BE2C (cell line): ENCODE measurements around the gene MYO9B.

ENCODE experiments used
- DNase-seq: peaks from one replicate; pipeline ENCODE4 v3.0.0-alpha.2; 2020
- H3K27me3 ChIP-seq: fragments of 250-450 bp; sonication (Bioruptor Pico); 2 replicates; pipeline ENCODE4 v1.5.1; 2020; ENCODE audit warnings: mild to moderate bottlenecking
- H3K36me3 ChIP-seq: fragments of 250-450 bp; sonication (Bioruptor Pico); 2 replicates; pipeline ENCODE4 v1.5.1; 2020; ENCODE audit warnings: mild to moderate bottlenecking
- H3K4me1 ChIP-seq: fragments of 250-450 bp; sonication (Bioruptor Pico); 2 replicates; pipeline ENCODE4 v1.5.1; 2020
- H3K4me3 ChIP-seq: 2 replicates; pipeline ENCODE4 v1.5.1; 2011; ENCODE audit warnings: low read depth, low read length
- H3K9me3 ChIP-seq: fragments of 250-450 bp; sonication (Bioruptor Pico); 2 replicates; pipeline ENCODE4 v1.5.1; 2020
- CTCF ChIP-seq: IDR thresholded peaks from 2 replicates; pipeline ENCODE4 v1.5.1; 2012; ENCODE audit warnings: mild to moderate bottlenecking, low read depth, low read length

Gene MYO9B

DNA sequence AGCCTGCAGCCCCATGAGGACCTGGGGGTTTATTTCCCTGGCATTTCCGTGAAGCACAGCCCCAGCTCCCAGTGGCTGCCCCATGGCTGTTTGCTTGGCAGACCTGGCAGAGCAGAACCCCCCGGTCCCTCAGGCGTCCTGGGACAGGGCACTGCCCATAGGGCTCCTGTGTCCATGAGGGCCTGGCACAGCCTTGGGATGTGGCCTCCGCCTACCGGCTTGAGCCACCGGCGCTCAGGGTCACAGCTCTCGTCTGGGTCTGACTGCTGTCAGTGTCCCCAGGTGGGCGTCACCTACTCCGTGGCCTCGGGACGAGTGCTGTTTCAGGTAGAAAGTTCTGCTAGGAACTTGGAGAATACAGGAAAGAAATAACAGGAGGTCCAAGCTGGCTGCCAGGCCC, 52.8 kb downstream of the MYO9B start:
- no peak for TF ChIP-seq CTCF
- no peaks in the 10 kb centered on the region for H3K27me3 ChIP-seq
- H3K4me3 ChIP-seq, result no peak overlapping the region
- no peak for DNase-seq
- peaks cover 6% of the 10 kb centered on the region; the same call in 1 of the 2 replicates for H3K4me1 ChIP-seq
- no peaks in the 10 kb centered on the region for H3K9me3 ChIP-seq
- H3K36me3 ChIP-seq, result no peaks in the 10 kb centered on the region

- Histone ChIP-seq H3K4me1 (peaks cover 6% of the 10 kb centered on the region; the same call in 1 of the 2 replicates), H3K4me3 (no peak overlapping the region), H3K9me3 (no peaks in the 10 kb centered on the region), H3K36me3 (no peaks in the 10 kb centered on the region), H3K27me3 (no peaks in the 10 kb centered on the region)
- no peak for DNase-seq
- TF ChIP-seq CTCF, result no peak
Observed at GRCh38 chr19:17128820-17129219, 53.2 kb downstream of the MYO9B start.

- Histone ChIP-seq H3K9me3 (no peaks in the 10 kb centered on the region), H3K27me3 (no peaks in the 10 kb centered on the region), H3K4me1 (peaks cover 6% of the 10 kb centered on the region; the same call in 1 of the 2 replicates), H3K4me3 (no peak overlapping the region), H3K36me3 (no peaks in the 10 kb centered on the region)
- no peak for TF ChIP-seq CTCF
- no peak for DNase-seq
Observed at GRCh38 chr19:17129377-17129776, 53.8 kb downstream of the MYO9B start.

- peaks cover 3% of the 10 kb centered on the region; the same call in 1 of the 2 replicates for H3K36me3 ChIP-seq
- no peaks in the 10 kb centered on the region; the same call in 1 of the 2 replicates for H3K9me3 ChIP-seq
- H3K27me3 ChIP-seq, result no peaks in the 10 kb centered on the region
- peak overlapping the region; percentile 49 for H3K4me3 ChIP-seq
- peak; percentile 98 for DNase-seq
- peak; percentile 37 for TF ChIP-seq CTCF
- H3K4me1 ChIP-seq, result peaks cover 10% of the 10 kb centered on the region
Observed at GRCh38 chr19:17135001-17135853, 59.6 kb downstream of the MYO9B start.

GRCh38 chr19:17136021-17136420, 60.4 kb downstream of the MYO9B start:
- Histone ChIP-seq H3K4me1 (peaks cover 10% of the 10 kb centered on the region), H3K4me3 (peak overlapping the region; percentile 49), H3K36me3 (peaks cover 3% of the 10 kb centered on the region; the same call in 1 of the 2 replicates)

More at GRCh38 chr19:17136021-17136420, 60.4 kb downstream of the MYO9B start:
- Histone ChIP-seq H3K9me3 (no peaks in the 10 kb centered on the region; the same call in 1 of the 2 replicates), H3K27me3 (no peaks in the 10 kb centered on the region)
- no peak for DNase-seq
- TF ChIP-seq CTCF, result no peak
